NCI-H748 treated with DMSO at 0.1 percent for 48 hours (cell line): ENCODE data around the gene POLD3.

Experiments
- DNase-seq: peaks from one replicate; lab custom pipeline; 2025; lab: John Stamatoyannopoulos, UW

The POLD3 gene

GRCh38 chr11:74691755-74692154 is 99.4 kb downstream of the POLD3 start:
- DNase-seq: no peak
